Measurements from ENCODE around the gene UTP18. TPM values are rescaled to one million over a fixed set of nuclear protein-coding genes. Genes with fewer than 3 reads are reported as not detected.
"Not testable (repeated sequence)": the region's sequence is repeated elsewhere in the genome, so short reads cannot be mapped to it uniquely, and the experiment has no call there.

Gene UTP18
- total RNA-seq, 1 donor from 2014 or later = 29.4 TPM

DNA sequence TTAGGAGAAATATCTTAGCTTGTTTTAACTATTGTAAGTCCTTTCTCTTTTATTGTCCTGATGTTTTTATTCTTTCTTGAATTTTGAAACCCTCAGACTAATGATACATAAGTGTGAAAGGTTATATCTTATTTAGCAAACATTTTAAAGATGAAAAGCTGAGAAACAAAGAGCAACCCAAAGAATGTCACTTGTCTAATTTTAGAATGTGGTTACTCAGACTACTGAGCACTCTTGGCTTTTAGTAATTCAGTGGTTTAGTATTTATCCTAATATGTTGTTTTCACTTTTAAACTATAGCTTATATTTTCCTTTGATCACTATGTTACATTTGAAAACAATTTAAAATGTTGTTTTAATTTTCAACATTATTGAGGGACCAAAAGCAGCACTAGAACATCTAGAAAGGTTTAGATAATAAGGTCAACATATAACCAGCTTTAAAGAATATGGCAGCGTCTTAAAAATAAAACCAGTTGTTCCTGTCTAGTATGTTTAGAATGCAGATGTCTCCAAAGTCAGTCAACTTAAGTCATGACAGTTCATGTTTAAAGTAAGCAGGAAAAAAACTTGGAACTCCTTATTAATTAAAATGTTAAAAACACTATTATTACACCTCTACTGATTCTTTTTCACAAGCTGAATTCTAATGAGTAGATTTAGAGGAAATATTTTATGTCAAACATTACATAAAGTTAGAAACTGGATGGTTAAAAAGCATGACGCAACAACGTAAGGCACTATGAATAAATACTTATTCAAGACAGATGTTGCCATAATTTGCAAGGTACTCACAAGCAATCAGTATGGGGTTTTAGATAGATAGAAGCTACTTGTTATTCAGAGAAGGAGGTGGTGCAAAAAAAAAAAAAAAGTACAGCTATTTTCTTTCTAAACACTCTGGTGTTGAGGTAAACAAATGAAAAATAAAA lies 2.9 kb upstream of the UTP18 start:
- DNase-seq (ENCODE audit: low spot score) (no peak), ATAC-seq (no peak)
- intact Hi-C loops (cut with DNase I) = no loop called here

DNA sequence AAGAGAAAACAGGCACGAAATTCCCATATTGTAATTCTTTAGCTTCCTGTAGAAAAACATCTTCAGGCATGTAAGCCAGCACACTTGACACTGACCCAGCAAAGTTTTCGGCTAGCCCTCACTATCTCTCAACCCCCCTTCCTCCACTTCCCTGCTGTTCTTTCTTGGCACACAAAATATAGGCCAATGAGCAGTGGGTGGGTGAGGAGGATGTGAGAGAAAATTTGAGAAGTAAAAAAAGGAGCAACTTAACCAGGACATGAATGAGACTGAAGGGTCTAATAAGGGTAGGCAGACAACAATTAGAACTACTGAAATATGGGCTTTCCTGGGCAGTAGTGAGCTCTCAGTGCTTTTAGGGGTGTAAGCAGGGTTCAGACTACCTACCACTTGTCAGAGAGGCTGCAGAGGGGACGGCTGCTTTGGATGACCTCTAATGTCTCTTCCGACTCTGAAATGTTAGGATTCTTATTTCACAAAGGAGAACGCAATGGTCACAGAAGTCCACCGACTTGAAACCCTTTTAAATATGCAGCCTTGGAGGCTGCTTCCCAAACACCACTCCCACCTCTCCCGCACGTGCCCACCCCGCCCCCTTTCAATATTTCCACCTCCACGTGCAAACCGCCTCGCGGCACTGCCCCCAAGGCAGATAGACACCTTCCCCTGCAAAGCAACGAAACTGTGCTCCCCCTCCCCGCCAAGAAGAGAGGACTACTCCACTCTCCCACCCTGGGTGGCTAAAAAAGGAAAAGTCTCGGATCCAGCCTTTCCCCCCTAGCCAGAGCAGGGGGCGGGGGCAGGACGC lies 1.4 kb upstream of the UTP18 start:
- intact Hi-C loops (cut with DNase I) = no loop called here
- no peak for DNase-seq (ENCODE audit: low spot score)

DNA sequence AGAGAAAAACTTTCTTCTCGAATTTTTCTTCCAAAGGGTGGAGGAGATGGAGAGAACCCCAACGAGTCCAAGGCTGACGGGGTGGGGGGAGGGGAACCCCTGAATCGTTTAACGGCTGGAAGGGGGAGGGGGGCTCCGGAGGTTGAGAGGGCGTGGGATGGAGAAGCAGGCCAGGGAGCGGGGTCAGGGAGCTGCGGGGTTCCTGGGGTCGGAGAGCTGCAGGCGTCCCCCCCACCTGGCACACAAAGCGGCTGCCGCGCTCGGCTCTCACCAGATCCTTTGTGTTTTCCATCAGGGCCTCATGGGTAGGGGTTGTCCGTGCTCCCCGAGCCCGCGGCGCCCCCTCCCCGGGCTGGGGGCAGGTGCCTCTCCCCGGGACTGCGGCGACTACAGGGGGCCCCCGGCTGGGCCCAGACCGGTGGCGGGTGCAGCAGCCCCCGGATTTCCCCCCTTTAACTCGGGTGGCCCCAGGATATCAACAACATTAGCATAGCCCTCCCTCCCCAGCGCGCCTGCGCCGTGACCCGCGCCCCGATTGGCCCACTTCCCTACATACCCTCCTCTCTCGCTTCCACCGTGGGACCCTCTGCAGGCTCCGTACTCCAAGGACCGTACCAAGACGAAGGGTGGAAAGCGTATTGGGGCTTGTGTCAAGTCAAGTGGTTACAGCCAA lies 646 bp upstream of the UTP18 start, which contains the start of gene MBTD1:
Gene MBTD1 (minus strand): TSS at position 486 of the 673 bp plus-strand sequence. CDS start 34,888 bp downstream, outside the sequence.
- peak; percentile 97 for DNase-seq (ENCODE audit: low spot score)
- intact Hi-C loops (cut with DNase I) = no loop called here
- ATAC-seq = peak; percentile 98

More for the DNA sequence above, 1.4 kb upstream of the UTP18 start:
- ATAC-seq = no peak

DNA sequence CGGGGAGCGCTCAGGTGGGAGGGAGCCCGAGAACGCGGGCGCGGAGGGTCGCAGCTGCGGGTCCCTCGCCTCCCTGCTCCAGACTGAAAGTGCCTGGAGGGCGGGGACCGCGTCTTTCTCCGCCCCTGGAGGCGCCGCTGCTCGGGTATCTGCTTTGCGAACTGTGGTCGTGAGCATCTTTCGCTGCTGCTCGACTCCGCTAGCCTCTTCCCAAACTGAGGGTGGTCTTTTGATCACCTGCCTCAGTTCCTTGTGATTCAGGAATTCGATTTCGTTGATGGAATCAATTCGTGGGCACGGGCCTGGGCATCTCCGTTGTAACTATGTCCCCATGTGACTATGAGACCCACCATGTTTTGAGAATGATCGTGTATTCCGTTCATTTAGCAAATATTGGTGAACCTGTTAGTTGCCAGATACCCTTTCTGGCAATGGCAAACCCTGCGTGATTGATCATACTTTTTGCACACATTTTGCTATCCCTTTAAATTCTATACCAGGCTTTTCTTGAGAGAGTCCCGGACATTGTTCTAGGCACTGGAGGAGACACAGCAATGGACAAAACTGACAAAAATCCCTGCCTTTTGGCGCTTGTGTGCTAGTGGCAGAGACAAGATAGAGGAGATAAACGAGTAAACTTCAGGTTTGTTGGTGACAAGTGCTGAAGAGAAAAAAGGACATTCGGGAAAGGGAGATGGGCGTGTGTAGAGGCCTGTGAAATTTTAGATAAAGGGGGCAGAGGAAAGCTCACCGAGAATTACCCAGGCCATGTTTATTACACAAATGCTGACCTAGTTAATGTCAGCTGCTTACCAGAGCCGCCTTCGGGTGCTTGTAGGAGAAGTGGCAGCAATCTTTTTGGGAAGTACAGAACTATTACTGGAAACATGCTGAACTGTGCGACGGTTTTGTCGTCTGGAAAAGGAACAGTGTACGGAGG lies 948 bp downstream of the UTP18 start:
- ATAC-seq = no peak
- intact Hi-C loops (cut with DNase I) = no loop called here
- DNase-seq (ENCODE audit: low spot score) = no peak

DNA sequence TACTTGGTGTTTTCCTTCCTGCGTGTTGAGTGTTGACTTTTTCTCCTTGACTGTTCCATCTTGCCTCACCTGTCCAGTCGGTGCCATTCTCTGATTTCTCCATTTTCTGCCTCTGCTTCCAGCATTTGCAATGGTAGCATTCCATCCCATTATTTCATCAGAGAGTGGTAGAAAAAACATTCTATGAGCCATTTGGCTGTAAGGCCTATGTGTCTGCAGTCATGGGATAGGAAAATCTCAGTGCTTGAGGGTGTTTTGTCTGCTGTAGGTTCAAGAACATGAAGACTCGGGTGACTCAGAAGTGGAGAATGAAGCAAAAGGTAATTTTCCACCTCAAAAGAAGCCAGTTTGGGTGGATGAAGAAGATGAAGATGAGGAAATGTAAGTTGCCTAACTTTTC lies 2.7 kb downstream of the UTP18 start:
- no peak for DNase-seq (ENCODE audit: low spot score)
- ATAC-seq = no peak
- intact Hi-C loops (cut with DNase I) = no loop called here

DNA sequence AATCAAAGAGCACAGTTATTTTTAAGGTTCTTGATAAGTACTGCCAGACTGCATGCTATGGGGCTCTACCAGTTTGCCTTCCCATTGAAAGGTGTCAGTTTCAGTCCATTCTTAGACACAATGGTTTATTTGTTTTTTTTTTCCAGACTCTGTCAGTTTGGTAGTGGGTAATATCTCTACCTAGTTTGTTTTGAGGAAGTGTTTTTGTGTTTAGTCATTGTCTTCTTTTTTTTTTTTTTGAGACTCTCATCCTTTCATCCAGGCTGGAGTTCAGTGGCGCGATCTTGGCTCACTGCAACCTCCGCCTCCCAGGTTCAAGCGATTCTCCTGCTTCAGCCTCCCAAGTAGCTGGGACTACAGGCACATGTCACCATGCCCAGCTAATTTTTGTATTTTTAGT lies 4.1 kb downstream of the UTP18 start:
- DNase-seq (ENCODE audit: low spot score); intact Hi-C loops (cut with DNase I); ATAC-seq: not testable (repeated sequence)

DNA sequence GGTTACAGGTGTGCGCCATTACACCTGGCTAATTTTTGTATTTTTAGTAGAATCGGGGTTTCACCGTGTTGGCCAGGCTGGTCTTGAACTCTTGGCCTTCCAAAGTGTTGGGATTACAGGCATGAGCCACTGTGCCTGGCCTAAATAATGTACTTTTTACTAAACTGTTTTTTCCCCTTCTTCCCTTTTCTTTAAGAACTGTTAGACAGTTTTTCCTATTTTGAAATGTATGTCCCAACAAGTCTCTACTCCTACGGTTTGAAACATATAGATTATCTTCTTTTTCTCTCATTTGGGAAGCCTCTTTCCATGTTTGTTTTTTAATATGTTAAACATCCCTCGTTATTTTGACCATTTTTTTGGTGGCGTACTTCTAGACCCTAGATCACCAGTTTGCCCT lies 9.6 kb downstream of the UTP18 start:
- no peak for DNase-seq (ENCODE audit: low spot score)
- intact Hi-C loops (cut with DNase I) = no loop called here
- no peak for ATAC-seq

DNA sequence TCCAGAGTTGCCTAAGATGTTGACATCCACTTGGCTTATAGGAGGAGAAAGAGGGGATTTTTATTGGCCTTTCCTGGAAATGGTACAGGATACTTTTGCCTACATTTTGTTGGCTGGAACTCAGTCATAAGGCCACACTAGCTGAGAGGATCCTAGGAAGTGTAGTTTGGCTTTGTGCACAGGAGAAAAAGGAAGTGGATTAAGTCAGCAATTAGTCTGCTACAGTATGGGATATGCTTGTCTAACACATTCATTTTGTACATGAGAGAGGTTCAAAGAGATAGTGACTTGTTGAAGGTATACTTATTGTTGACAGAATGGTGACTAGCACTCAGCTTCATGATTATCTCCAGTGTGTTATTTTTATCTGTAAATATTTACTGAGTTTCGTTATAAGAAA lies 10.3 kb downstream of the UTP18 start:
- no peak for DNase-seq (ENCODE audit: low spot score)
- intact Hi-C loops (cut with DNase I) = no loop called here
- ATAC-seq = no peak

DNA sequence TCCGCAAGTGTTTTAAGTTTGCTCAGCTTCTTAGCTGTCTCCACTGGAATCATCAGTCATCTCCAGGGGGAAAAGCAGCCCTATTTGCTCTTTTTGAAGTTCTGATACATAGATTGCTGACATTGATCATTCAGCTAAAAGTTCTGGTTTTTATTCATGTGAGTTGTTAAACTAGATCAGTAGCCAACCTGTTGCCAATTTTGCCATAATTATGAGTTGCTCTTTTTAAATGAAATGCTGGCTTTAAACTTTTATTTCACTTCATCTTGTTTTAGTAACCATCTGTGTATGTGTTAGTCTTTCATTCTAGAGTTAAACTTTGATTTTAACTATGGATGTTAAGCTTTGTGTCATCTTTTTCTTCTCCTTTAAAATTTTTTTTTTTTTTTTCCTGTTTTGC lies 12.5 kb downstream of the UTP18 start:
- DNase-seq (ENCODE audit: low spot score) (no peak), ATAC-seq (no peak)

DNA sequence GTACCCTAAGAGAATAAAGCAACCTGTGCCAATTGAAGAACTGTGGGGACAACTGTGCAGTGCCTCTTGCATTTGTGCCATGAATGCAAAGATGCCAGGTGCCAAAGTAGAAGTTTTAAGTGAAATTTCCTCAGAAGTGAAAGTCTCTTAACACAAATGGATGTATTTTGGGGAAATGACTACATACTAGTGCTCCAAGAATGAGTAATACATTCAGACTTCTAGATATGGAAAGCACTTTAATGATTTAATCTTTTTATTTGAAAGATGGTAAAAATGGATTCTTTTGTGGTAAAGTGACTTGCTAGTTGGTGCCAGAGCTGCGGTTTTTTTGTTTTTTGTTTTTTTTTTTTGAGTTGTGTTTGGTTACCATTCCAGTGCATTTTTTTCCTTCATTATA lies 15.0 kb downstream of the UTP18 start:
- DNase-seq (ENCODE audit: low spot score) (no peak), ATAC-seq (no peak)
- intact Hi-C loops (cut with DNase I) = no loop called here

More for the DNA sequence above, 12.5 kb downstream of the UTP18 start:
- intact Hi-C loops (cut with DNase I) = no loop called here

DNA sequence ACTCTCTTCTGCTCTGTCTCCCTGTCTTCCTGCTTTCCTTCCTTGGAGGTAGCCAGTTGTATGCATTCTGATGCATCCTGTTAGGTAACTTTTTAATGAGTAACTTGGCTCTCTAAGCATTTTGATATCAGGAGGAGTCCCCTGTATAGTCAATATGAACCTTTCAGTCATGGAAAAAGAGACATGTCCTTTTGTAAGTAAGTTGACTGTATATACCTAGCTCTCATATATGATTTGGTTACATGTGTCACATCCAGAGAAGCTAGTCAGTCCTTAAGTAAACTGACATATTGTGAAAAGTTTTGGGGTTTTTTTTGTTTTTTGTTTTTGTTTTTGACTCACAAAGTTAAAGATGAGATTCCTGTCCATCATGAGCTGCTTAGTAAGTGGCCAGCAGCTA lies 18.8 kb downstream of the UTP18 start:
- ATAC-seq (no peak), DNase-seq (ENCODE audit: low spot score) (no peak)
- intact Hi-C loops (cut with DNase I) = no loop called here

DNA sequence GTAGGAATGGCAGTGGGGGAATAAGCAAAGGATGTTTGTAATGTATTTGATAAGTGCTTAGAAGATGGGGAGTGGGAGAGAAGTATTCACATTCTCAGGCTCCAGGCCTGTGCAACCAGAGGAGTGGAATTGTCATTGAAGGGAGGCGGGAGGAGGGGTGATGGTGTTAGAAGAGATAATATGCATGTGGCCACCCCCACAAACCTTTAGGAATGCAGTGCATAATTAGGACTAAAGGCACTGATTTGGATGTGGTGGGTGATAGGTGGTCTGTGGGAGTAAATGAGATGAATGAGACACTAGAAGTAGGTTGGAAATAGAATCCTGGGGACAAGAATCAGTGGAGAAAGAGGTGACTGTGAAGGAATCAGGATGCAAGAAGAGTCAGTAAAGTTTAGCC lies 27.1 kb downstream of the UTP18 start:
- DNase-seq (ENCODE audit: low spot score) (no peak), ATAC-seq (no peak)
- intact Hi-C loops (cut with DNase I) = no loop called here

DNA sequence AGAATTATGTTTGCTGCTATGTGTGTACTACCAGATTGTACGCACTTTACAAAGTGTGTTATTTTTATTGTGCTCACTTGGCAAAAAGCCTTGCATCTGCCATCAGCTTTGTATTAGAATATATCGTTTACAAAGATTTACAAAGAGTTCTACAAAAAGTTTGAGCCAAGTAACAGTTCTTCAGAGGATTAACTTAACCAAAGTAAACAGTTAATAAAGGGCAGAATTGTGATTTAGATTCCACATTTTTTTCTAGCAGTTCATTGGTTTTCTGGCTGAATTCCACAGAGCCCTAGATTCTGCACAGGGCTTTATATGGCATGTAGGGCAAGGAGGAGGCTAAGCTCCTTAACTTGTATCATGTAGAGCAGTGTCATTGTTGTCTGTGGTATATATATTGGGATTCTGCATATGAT lies 29.4 kb downstream of the UTP18 start:
- no peak for DNase-seq (ENCODE audit: low spot score)
- intact Hi-C loops (cut with DNase I) = no loop called here
- no peak for ATAC-seq

DNA sequence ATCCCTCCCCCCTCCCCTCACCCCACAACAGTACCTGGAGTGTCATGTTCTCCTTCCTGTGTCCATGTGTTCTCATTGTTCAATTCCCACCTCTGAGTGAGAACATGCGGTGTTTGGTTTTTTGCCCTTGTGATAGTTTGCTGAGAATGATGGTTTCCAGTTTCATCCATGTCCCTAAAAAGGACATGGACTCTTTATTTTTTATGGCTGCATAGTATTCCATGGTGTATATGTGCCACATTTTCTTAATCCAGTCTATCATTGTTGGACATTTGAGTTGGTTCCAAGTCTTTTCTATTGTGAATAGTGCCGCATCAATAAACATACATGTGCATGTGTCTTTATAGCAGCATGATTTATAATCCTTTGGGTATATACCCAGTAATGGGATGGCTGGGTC lies 34.0 kb downstream of the UTP18 start:
- ATAC-seq; DNase-seq (ENCODE audit: low spot score); intact Hi-C loops (cut with DNase I): not testable (repeated sequence)

DNA sequence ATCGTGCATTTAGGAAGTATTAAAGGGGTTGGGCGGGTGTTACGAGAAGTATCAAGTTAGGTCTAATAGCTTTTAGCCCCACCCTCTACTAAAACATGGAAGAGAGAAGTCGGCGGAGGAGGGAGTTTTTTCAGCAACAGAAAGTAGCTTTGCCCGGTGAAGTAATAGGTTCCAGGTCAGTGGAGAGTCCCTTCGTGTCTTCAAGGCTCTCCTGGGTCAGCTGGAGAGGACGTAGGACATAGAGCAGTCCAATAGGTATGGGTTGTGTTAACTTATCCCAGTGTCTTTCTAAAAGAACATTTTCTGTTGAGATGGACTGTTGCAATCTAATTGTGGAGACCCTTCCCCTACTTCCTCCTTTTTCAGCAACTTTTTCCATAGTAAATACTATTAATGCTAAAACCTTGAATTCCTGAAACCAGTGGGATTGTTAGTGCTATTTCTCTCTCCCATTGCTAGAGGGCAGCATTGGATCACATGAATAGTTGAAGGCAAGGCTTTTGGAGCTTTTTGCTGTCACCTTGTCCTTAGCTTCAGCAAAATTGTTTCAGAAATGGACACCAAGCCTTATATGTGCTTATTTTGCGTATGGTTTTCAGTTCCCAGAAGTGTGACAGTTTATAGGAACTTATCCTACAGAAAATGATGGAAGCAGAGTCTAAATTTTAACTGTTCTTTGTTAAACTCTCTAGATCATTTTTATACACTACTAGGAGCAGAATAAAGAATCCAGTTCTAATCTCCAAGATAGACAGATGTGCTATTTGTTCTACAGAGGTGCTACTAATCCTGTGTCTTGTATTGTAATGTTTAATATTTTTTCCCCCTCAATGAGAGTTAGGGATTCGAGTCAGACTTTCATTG lies 38.4 kb downstream of the UTP18 start:
- peak; percentile 34 for ATAC-seq
- intact Hi-C loops (cut with DNase I) = no loop called here
- no peak for DNase-seq (ENCODE audit: low spot score)

DNA sequence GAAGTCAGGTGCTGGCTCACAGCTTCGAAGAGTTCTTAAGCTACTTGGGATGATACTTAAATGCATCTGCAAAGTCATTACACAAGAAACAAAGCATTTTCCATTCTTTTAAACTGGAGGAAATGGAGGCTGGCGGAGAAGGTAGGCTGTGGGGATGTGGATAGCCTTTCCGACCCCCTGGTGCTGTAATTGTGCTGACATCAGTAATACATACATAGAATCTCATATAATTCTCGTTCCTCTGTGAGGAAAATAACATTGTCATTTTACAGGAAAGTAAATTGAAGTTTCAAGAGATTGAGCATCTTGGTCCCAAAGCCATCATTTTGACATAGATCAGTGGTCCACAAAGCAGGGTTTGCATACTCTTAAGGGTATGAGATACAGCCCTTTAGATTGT lies 39.5 kb downstream of the UTP18 start:
- no peak for DNase-seq (ENCODE audit: low spot score)
- intact Hi-C loops (cut with DNase I) = no loop called here
- ATAC-seq = no peak

DNA sequence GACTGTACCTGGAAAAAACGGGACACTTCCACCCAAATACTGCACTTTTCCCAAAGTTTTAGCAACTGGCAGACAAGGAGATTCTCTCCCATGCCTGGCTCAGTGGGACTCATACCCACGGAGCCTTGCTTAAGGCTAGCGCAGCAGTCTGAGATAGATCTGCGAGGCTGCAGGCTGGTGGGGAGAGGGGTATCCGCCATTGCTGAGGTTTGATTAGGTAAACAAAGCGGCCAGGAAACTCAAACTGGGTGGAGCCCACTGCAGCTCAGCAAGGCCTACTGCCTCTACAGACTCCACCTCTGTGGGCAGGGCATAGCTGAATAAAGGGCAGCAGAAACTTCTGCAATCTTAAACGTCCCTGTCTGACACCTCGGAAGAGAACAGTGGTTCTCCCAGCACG lies 44.8 kb downstream of the UTP18 start:
- intact Hi-C loops (cut with DNase I) = no loop called here
- ATAC-seq (no peak), DNase-seq (ENCODE audit: low spot score) (no peak)
